Activated CD8-positive, alpha-beta memory T cell treated with anti-CD3 and anti-CD28 coated beads, Interleukin-2, amount 50 U/mL, for 1 hour (primary cell): Measurements from ENCODE around the gene GLI3.

Experiments
- DNase-seq: peaks from one replicate; pipeline ENCODE4 v3.0.0-alpha.2; 2020; ENCODE audit errors: extremely low read depth

The GLI3 gene

GRCh38 chr7:42039921-42040320 lies 197.1 kb downstream of the GLI3 start:
- DNase-seq: no peak

DNA sequence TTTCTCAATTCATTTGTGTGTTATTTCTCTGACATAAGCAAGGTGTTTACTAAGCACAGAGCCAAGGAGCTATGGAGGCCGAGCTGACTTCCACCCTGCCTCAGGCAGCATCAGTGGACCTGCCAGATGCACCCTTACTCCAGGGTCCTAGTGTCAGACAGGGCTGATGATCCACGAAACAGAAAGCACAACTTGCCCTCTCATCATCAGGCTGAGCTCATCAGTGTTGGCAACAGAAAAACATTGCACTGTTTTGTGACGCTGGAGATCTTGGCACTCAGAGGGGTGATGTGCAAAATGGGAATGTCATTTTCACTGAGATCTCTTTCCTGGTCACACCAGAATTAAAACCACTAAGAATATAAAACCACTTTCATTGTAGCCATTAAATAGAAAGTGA lies 201.8 kb downstream of the GLI3 start:
- DNase-seq: no peak

DNA sequence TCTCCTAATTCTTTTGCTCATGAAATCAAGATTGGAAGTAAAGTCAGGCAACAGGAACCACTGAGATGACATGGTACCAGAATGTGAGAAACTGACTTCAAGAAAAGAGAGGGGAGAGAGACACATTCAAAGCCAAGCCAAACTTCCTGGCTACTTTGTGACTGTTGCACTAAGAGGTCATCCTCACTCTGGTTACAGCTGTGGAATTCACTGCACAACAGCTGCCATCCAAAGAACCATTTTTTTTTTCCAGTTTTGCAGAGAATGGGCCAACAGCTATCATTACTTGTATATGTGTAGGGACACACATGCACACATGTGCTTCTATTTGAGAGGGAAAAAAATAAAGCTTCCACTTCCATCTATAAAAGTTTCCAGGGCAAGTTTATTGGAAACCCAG lies 203.5 kb downstream of the GLI3 start:
- no peak for DNase-seq

GRCh38 chr7:42029405-42029804 lies 207.6 kb downstream of the GLI3 start:
- no peak for DNase-seq

GRCh38 chr7:42027521-42027920 lies 209.5 kb downstream of the GLI3 start:
- DNase-seq: no peak

- DNase-seq: no peak
Observed at GRCh38 chr7:42026622-42027197, 210.3 kb downstream of the GLI3 start.

- no peak for DNase-seq
Observed at GRCh38 chr7:42025635-42026375, 211.2 kb downstream of the GLI3 start.

GRCh38 chr7:42024537-42024936 lies 212.5 kb downstream of the GLI3 start:
- DNase-seq: no peak

GRCh38 chr7:42023262-42023661 lies 213.7 kb downstream of the GLI3 start:
- DNase-seq: no peak

- DNase-seq: no peak
Observed at GRCh38 chr7:42022791-42023190, 214.2 kb downstream of the GLI3 start.

- DNase-seq: no peak
Observed at GRCh38 chr7:42022056-42022455, 215.0 kb downstream of the GLI3 start.

- no peak for DNase-seq
Observed at GRCh38 chr7:42021631-42022030, 215.4 kb downstream of the GLI3 start.

DNA sequence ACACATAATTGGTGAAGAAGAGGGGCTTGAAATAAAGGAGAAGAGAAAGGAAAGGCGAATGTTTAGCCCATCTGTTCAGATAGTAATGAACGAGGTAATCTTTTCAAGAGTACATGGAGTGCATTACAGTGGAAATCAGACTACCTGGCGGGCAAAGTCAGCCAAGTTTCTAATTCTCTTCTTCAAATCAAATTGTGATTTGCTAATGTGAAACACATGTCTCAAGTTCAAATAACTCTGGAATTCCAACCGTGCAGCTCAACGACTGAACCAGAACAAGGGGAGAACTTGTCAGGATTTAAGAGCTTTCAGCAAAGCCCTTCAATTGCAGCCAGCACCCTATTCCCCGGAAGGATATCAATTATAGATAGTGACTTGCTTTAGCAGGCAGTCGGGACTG lies 216.9 kb downstream of the GLI3 start:
- DNase-seq: no peak

DNA sequence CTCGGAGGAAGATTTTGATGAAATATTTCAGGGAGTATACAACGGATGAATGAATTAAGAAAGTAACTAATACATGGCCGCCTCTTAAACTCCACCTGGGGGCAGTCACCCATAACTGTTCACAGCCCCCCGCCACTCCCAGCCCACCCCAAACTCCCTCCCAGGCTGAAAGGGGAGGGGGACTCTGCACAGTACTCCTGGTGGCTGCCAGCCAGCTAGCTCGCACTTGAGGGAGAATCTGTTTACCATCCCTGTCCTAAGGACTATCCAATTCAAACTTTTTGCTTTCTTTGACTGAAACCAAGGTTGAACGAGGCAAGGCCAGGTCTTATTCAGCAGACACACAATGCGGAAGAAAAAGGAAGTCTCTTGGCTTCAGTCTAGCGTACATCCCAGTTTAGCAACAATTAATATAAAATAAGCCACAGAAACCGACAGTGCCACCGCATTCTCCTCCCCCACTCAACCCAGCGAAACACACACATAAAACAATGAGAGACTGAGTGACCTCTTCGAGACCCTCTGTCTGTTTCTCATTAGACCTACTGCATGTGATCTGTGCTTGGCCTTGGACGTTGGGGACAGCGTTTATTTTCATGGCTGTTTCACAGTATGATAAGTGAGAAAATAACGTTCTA lies 219.5 kb downstream of the GLI3 start:
- no peak for DNase-seq

DNA sequence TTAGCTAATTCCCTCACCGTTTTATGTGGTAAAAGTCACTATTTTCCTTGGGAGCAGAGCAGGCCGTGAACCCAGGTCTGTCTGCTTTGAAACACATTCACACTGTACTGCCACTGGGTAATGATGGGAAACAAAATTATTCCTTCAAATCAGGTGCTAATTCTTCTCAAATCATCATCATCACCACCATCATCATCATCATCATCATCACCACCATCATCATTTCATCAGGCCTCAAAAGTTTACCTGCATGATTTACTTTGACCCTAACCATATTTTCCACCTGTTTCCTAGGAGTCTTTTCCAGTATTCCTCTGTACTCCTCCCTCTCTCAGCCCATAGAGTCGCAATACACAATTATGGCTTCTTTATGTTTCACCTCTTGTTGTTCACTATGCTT lies 220.5 kb downstream of the GLI3 start:
- no peak for DNase-seq

DNA sequence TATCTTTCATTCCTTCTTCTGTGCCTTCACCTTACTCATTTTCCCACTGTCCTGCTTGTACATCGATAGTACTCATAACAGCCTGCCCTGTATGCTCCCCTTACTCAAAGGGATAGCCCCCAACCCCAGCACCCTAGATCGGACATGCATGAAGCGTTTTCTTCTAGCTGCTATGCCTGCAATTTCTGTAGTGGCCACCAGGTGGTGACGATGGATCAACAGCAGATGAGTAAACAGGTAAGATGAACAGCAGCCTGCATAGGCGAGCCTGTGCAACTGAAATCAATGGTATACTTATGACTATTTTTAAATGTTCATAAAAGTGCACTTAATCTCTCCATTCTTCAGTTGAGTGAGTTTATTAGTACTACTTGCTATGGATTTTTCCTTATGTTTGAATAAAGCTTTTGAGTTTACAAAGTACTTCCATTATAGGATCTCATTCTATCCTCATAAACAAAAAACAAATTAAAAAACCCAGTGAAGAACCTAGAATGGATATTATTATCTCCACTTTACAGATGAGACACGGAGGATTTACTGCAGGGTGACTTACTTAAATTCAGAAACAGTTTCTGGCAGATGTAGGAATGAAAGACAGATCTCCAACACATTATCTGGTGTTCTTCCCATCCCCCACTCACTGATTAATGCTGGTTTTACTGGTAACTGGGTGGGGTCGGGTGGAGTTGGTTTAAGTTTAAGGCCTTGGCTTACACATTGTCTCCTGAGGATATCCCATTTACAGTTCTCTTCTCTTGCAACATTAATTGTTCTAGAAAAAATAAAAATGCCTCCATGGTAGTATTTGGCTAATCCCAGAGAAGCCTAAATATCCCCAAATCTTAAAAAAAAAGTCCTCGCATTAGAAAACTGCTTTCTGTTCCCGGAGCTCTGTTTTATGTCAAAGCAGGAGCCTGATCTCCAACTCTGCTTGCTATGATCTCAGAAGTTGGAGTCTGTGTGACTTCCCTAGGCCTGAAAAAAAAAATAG lies 222.1 kb downstream of the GLI3 start:
- DNase-seq: no peak

GRCh38 chr7:42012786-42013360 lies 224.1 kb downstream of the GLI3 start:
- no peak for DNase-seq

DNA sequence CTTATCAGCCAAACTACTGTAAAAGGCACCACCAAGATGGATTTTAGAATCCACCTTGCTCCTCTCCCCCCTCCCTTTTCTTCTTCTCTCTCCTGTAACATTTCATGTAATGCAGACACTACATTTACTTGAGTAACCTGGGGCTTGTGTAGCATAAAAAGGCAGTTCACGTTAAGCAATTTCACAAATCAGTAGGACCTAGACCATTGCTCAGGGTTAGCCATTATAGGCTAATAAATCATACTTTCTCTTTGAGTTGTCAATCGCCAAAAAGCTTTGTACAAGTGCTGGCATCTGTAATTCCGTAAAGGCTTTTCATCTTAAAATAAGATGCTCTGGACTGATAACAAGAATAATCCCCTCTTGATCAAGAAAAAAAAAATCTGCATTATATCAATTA lies 224.7 kb downstream of the GLI3 start:
- DNase-seq: no peak

GRCh38 chr7:42011846-42012245 lies 225.2 kb downstream of the GLI3 start:
- DNase-seq: no peak

- DNase-seq: no peak
Observed at GRCh38 chr7:42010751-42011150, 226.3 kb downstream of the GLI3 start.

GRCh38 chr7:42006801-42007513 lies 230.1 kb downstream of the GLI3 start:
- no peak for DNase-seq
